Stimulated activated CD4-positive, alpha-beta T cell treated with anti-CD3 and anti-CD28 coated beads, TNF-alpha, amount 100 ng/mL, for 24 hours (primary cell): ENCODE data around the gene IFNK.

ENCODE experiments used
- DNase-seq, 3 experiments: peaks; one replicate each; pipeline ENCODE4 v3.0.0-alpha.2; 2020; ENCODE audit warnings: low read depth in 3 of 3

IFNK gene

DNA sequence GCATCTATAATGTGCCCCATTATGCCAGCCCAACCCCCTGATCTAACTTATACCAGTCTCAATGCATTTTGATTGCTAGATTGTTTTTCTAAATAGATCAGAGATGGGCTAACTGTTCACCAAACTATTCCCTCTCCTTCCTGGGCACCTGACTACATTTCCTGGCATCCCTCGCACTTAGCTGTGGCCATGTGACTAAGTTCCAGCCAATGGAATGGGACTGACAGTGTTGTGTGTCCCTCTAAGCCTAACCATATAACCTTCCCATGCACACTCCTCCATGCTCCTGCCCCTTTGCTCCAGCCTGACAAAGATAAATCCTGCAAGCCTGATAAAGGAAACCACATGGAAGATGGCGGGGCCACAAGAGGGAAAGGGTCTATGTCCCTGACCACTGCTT is 12.3 kb upstream of the IFNK start:
- DNase-seq, result no peak

DNA sequence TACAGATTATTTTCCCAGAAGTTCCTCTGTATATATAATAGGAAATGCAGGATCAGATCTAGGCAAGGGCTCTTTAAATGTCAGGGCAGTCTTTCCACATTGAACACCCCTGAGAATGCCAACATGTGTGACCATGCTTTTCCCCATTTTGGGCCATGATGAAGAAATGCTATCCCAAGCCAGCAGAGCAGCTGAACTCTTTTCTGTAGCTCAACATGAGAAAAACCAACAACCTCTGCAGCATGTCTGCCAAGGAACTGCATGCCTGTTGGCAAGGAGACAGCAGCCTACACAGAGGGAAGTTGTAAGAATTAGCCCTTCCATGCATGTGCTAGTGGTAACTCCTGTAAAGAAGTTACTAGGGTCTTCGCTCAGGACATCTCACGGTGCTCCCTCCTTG is 9.5 kb upstream of the IFNK start:
- DNase-seq, result no peak

DNA sequence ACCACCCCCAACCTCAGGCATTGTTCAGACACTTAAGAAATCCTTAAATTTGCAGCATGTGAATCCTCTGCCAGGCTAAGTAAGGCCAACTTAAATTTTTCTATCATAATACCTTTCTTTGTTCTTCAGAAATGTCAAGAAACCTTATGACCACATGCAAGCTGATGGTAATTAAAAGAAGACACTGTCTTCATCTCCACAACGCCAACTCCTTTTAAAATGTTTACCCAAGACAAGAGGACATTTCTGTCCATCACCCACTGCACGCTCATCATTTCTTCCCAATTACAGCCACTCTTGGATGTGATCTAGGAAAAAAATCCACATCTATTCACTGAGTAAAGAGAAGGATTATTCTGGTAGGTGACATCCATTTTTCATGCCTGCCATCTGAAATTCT is 6.1 kb upstream of the IFNK start:
- DNase-seq, result no peak

DNA sequence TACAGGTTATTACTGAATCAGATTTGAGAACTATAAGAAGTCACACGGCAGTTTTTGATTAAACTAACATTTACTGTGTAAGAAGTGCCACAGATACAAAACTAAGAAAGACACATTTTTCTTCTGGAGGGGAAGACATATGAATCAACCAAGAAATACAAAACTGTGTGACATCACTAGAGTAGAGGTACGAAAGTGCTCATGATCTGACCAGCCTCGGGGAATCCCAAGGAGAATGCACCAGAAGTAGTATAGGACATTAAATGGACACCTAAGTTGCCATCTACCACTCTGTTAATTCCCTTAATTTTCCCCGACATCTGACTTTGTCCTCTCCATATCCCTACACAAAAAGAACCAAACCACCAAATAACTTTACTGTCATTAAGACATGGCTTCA is 5.3 kb upstream of the IFNK start:
- no peak for DNase-seq

DNA sequence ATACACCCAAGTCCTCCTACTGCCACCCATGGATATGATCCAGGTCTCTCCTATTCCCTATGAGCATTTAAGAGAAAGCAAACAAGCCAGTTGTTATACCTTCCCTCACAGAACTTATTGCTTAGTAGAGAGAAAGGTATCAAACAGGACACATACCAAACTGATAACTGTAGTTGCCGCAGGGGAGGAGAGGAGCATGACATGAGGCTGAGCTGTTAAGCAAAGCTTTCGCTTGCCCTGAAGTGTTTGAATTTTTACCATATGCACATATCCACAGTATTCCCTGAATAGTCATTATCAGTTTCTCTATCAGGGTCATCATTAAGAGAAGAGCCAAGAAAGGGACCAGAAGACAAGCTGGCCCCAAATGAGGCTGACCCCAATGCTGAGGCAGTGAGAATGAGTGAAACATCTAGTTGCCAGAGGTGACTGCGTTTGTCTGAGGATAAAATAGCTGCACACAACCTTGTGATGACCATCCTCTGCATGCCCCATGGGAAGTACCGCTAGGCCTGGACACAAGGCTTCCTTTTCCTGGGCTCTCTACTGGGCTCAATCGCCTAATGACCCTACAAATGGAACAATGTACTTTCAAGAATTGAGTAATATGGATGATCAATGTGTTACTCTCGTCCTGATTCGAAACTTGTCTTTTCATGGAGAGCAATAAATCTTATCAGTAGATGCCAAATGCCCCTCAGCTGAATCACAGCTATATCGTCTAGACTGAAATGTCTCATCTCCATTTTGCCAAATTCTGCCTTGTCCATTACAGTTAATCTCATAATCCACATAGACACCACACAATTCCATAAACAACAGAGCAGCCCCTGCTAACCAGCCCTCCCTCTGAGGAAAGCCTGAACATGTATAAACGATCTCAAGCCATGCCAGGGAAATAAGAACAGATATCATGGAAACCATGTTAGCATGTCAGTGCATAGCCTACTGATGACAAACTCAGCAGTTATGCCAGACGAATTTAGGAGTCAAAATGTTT is 4.3 kb upstream of the IFNK start:
- no peak for DNase-seq

DNA sequence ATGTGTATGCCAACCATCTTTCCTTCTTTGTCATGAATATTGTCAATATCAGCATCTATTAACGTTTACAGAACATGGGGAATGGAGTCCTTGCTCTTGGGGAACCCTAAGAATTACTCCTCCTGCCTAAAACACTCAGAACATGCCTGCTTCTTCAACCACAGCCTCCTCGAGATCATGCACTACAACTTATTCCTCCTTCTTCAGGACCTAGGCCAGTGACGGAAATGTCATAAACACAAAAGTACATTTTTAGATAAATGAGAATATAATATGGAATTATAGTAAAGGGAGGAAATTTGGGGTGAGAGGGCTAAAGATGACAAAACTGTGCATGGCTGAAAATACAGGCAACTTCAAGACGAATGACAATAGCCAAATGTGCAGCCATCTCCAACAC is 3.1 kb upstream of the IFNK start:
- DNase-seq, result no peak

DNA sequence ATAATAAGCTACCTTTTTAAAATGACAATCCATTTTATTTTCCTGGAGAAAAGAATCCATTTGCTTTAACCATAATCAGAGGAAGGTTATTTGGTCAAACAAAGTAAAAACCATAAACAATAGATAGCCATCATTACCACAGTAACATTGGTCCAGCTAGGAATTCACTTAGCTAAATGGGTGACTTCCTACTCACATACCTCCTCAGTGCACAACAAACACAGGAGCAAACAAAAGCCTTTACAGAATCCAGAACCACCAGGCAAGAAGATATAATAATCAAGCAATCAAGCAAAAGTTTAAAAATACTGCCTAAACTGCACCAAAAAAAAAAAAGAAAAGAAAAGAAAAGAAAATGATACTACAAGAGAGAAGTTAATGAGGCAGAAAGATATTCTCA is 949 bp upstream of the IFNK start:
- no peak for DNase-seq

DNA sequence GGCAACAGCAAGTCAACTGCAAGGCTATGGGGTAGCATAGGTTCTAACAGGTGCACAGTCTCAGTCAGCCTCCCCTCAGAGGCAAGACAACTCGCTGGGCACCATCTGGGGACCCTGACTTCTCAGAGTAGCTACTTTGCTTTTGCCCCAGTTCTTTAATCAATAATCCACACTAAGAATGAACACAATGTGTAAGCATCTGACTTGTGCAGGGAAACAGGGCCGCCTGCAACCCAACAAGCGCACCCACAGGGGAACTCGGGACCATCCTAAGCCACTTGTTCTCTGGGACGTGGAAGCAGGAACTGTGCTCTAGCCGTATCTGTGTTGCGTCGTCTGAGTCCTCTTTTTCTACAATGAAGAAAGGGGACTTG is 3.6 kb downstream of the IFNK start:
- DNase-seq, result no peak

DNA sequence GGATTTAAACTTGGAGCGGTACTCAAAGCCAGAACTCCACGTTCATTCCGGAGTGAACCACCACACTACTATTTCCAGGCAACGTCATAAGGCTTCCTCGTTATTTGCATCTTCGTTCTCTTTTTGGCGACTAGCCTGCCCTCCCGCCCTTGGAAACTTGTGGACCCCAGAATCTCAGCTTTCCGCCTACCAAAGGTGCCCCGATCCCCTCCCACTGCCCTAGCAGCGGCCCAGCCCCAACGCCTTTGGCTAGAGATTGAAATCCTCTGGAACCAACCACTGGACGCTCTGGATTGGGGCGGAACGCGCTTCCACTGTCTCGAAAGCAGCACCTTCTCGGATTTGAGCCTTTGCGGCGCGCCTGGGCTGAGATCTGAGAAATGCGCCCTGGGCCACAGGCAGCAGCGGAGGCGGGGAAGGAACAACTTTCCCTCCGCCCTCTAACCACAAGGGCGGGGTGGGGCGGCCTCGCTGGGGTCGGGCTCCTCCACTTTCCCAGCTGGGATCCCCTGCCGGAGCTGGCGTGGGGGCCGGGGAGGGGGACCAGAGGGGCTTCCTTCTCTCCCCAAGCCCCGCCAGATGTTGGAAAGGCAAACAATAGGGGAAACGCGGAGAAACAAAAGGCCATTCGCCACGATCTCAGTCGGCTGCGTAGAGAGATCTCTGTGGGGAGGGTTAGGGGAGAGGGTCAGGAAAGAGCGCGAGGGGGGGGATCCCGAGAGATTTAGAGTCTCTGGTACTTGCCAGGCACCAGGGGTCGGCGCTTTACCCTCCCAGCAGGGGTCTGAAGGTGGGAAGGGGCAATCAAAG is 4.2 kb downstream of the IFNK start:
- peak in 2 of 3 experiments; percentile 6 to 55 for DNase-seq

DNA sequence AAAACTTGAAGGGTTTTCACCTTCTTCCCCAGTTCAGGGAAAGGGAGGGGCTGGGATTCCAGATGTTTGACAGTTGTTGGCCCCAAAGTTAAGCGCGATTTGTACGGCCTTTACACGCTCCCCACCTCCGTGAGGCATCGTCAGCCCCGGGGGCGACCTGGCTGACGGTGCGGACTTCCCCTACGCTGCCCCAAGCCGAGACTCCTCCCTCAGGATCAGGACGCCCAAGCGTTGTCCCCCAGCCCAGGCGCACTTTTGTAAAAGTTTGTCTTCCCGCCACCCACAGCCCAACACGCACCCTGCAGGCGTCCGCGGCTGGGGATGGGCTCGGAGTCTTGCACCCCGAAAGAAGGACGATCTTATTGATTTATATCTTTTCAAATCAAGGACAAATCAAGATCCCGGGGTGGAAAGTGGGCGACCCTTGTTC is 4.8 kb downstream of the IFNK start:
- peak in 2 of 3 experiments; percentile 3 to 40 for DNase-seq

DNA sequence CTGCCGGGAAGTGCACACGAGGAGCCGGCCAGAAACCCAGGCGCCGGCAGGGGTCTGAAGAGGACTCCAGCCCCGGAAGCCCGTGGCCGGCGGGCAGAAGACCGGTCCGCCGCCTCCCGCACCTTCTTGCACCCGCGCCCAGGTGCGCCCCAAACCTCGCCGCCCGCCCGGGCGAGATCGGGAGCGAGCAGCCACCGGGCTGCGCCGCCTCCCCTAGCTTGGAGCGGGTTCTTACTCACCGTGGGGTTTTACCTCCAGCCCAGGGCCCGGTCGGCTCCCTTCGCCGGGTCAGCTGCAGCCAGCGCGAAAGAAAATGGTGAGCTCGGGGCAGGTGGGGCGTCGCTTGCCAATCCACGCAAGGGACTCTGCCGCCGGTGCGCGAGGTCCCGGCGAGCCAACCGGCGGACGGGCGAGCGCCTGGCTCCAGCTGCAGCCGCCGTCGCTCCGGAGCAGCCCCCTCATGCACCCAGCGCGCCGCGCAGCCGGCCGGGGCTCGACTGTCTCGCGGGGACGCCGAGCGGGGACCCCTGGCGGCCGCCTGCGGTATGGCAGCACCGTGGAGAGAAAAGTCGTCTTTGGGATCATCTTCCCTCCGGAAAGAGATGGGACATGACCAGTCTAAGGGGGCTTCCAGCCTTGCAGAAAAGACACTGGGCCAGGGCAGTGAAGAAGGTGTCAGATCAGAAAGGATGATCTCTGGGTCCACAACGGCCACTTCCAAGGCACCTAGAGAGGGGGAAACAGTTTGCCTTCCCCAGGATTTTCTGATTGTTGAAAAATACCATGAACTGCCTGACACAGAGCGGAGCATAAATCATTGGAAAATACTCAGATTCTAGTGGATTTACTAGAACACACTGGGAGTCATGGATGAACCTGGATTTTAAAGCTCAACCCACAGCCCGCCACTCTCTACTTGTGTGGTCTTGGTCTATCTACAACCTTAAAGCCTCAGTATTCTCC is 5.5 kb downstream of the IFNK start, which contains the start of gene MOB3B:
Gene MOB3B (minus strand): TSS at position 499 of the 963 bp plus-strand sequence. CDS start 74,264 bp downstream, outside the sequence.
- peak; percentile 67 to 77 (median 69) for DNase-seq

DNA sequence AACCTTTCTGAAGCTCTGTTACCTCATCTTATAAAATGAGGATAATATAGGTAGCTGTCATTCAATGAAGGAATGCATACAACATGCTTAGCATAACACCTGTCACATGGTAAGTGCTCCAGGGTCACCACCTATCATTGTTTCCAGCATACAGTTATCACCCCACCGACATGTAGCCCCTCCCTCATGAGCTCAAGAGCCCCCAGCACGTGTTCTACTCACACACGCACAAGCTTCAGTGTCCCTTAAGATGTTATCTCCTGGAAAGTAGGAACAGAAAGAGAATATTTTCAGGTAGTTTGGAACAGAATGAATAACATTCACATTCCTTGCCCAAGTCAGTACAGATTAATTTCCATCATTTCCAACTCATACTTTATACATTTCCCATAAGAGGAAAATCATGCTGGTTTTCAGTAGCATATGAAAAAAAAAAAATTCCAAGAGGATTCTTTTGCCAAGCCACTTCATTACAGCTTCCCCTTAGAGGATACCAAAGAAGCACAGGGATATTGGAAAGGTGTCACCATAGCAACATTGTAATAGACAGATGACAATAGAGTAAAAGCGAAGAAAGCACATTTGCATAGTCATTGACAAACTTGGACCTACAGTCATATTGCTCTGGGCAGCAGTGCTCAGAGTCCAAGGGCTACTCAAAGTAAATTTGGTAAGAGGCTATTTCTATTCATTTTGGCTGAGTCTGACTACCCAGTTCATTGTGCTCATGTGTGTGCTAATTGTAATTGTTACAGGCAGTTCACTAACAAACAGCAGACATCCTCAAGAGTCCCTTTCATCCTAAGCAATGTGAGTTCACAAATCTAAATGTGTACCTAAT is 7.0 kb downstream of the IFNK start:
- DNase-seq, result no peak

DNA sequence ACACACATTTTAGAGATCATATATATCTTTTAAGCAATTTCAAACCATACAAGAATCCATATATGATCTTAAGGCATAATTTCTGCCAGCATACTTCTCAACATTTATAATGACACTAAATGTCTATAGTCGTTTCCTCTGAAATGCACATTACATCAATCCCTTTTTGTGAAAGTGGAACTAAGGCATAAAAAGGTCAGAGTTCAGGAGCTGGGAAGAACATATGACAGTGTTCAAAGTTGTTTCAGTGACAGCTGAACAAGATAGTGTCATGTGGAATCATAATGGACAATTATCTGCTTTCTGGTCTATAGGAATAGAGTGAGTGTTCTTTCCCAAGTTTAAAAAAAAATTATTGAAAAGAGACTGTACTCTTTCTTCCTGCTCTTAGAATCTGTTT is 8.0 kb downstream of the IFNK start:
- DNase-seq, result no peak

DNA sequence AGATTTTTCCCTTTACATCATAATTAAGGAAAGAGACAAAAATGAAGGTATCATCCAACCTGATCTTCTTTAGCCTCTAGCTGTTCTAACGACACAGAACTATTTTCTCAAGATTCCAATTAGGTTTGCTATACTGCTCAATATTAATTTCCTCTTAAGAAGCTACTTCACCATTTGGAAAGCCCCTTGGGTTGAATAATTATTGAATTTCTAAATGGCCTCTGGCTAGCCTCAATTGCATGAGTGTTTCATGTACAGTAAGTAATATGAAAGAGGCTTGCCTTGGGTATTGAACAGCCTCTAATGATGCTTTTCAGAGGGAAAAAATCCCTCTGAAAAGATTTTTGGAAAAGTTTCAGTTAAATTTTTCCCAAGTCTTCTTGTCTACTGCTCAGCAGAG is 9.2 kb downstream of the IFNK start:
- DNase-seq, result no peak

DNA sequence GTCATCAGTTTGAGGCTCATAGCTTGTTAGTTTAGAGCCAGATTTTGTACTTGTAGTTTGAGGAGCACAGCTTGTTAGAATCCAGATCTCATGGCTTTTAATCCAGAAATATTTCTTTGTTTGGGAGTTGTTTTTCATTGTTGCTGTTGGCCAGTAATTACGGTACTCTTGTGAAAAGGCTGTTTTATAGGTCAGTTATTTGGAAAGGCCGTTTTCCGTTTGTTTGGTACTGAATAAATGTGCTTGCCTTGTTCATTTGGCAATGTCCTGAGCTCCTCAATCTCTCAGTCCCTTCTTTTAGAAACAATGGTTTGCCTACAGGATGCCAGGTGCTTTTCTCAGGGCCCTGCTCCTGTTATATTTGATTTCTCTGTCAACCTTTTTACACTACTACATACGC is 10.0 kb downstream of the IFNK start:
- DNase-seq, result no peak

DNA sequence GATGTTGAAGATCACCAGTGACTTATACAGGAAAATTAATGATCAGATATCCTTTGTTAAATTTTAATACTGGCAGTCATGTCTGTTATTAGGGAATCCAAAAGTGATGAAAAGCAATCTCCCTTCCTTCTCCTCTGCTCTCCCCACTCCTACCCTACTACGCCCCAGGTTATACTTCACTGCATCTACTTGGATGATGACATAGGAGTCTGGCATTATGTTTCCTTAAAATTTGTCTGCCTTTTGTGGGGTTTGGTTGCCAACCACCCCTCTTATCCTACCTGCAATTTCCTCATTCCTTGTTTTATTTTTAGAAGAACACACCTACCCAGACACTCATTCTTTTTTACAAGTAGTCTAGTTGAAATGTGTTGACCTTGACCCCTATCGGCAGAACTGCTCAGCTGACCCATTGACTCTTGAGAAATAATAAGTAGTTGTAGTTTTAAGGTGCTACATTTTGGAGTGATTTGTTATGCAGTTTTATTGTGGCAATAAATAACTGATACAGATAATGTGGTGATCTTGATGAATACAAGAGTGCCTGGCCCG is 10.6 kb downstream of the IFNK start:
- no peak for DNase-seq

DNA sequence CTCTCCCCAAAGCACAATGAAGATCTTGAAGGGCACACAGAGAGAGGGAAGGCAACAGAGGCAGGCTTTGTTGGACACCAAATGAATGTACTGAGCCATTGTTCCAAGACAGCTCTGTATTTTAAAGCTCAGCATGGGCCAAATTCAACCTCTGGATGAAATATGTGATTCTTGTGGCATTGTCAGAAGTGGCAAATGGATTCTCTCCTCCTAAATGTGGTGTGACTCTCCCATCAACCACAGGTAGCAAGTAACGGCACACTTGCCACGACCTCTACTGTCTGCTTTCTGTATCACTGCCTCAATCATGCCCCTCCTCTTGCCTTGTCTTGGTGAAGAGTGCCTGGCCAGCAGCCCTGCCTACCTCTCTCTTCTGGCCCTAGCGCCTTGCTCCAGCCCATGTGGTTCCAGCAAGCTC is 11.6 kb downstream of the IFNK start:
- no peak for DNase-seq

DNA sequence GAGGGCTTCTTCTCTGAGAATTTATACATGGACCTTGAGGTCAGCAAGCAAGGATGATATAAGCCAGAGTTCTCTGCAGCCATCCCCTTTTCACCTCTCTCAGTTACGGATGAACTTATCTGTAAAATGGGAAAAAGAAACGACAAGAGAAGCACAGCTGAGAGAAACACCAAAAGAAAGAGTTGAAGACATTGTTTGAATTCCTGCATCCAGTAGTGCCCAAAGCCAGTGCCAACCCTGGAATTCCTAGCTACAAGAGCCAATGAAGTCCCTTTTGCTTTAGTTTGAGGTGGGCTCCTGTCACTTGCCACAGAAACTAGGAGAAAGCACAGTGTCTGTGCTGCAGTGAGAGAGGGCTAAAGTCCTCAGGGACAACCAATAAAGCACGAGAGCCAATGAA is 12.1 kb downstream of the IFNK start:
- DNase-seq, result no peak

DNA sequence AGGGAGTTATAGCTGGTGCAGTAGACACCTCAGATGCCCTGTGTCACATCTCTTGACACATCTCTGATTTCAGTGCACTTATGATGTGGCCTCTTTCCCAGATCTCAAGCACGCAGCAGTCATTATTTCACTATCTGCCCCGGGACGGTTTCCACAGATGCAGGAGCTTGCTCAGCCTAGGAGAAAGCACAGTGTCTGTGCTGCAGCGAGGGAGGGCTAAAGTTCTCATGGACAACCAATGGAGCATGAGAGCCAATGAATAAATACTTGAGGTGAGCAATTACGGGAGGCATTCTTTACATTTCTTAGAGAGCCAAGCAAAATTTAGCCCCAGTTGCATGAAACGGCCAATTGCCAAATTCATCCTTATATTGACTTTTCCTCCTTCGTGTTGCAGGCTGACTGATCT is 12.9 kb downstream of the IFNK start:
- no peak for DNase-seq

DNA sequence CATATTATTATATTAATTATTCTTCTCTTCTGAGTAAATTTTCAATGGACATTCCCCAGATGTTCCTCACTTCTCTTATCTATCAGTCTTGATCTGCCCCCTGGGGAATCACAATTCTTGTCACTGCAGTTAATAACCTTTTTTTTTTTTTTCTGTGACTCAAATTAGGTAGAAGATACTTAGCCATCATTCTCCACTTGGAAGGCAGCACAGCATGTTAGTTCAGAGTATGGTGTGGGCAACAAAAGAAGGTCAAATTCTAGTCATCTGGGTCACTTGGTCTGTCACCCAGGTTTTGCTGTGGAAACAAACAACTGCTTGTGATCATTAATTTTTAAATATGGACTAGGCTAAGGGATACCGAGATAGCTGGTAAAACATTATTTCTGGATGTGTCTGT is 13.7 kb downstream of the IFNK start:
- no peak for DNase-seq
